Tibial nerve (tissue), 4 donors: ENCODE measurements around the gene ITPK1.

ENCODE experiments used
- EP300 ChIP-seq, 2 donors: sonication (generic); formaldehyde crosslinking; IDR thresholded peaks; one replicate each; pipeline ENCODE4 v1.6.1; 2017; ENCODE audit warnings: antibody characterized with exemption in 2 of 2, mild to moderate bottlenecking in 1 of 2
- POLR2A ChIP-seq, 2 donors: fragments of 450-650 bp; IDR thresholded peaks; one replicate each; pipeline ENCODE4 v1.6.1; 2017; ENCODE audit warnings: antibody characterized with exemption in 2 of 2, mild to moderate bottlenecking in 2 of 2, moderate library complexity in 2 of 2
- TF ChIP-seq, protein P1 (sequence below), 5 experiments: fragments of 200-600 bp in 3 of 5; fragments of 450-650 bp in 2 of 5; sonication (generic) in 3 of 5; IDR thresholded peaks; one replicate each; pipeline ENCODE4 v1.5.1; 2016 to 2019; ENCODE audit warnings: antibody characterized with exemption in 5 of 5, mild to moderate bottlenecking in 3 of 5, moderate library complexity in 2 of 5

GRCh38 chr14:92936085-92936484 lies 179.6 kb downstream of the ITPK1 start:
- TF ChIP-seq, protein P1, sequence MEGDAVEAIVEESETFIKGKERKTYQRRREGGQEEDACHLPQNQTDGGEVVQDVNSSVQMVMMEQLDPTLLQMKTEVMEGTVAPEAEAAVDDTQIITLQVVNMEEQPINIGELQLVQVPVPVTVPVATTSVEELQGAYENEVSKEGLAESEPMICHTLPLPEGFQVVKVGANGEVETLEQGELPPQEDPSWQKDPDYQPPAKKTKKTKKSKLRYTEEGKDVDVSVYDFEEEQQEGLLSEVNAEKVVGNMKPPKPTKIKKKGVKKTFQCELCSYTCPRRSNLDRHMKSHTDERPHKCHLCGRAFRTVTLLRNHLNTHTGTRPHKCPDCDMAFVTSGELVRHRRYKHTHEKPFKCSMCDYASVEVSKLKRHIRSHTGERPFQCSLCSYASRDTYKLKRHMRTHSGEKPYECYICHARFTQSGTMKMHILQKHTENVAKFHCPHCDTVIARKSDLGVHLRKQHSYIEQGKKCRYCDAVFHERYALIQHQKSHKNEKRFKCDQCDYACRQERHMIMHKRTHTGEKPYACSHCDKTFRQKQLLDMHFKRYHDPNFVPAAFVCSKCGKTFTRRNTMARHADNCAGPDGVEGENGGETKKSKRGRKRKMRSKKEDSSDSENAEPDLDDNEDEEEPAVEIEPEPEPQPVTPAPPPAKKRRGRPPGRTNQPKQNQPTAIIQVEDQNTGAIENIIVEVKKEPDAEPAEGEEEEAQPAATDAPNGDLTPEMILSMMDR (IDR thresholded peaks at IDR 0.05), result no peak
- TF ChIP-seq POLR2A (IDR thresholded peaks at IDR 0.05), result no peak
- no peak for TF ChIP-seq EP300 (IDR thresholded peaks at IDR 0.05)
